Measurements from ENCODE around the gene UBL4B. TPM values are rescaled to one million over a fixed set of nuclear protein-coding genes. Genes with fewer than 3 reads are reported as not detected.
"Not testable (repeated sequence)": the region's sequence is repeated elsewhere in the genome, so short reads cannot be mapped to it uniquely, and the experiment has no call there.

UBL4B gene
- total RNA-seq, 4 donors from 2014 or later = 0.27 to 0.67 TPM; not detected in 2

DNA sequence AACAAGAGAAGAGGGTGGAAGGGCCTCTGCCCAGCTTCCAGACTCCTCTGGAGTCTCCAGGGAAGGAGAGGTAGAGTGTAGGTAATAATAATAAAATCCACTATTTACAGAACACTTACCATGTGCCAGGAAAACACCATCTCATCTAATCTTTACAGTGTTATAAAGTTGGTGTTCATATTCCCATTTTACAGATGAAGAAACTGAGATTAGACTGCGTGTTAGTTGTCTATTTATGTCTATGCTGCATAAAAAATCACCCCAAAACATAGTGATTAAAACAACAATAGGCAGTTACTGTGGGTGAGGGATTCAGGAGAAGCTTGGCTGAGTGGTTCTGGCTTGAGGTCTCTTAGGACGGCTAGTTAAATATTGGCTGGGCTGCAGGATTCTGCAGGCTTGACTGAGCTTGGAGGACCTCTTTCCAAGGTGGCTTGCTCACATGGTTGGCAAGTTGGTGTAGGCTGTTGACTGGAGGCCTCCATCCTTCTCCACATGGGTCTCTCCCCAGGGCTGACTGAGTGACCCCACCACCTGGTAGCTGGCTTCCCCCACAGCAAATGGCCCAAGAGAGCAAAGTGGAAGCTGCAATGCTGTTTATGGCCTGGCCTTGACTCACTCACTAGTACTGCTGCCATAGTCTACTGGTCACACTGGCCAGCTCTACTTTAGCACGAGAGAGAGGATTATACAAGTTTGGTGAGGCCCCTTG is 35.3 kb upstream of the UBL4B start:
- no peaks in the 10 kb centered on the region for H3K9me3 ChIP-seq
- WGBS, 2 donors (ENCODE audit: low coverage in 1 of 2) = 85 to 94% methylated on average over 2 of the region's 3 CpGs
- peaks cover 44% of the 10 kb centered on the region for H3K27me3 ChIP-seq
- no peak for ATAC-seq
- H3K36me3 ChIP-seq = no peaks in the 10 kb centered on the region
- TF ChIP-seq POLR2AphosphoS5 (IDR thresholded peaks at IDR 0.05) = no peak
- no peaks in the 10 kb centered on the region for H3K4me1 ChIP-seq
- H3K4me3 ChIP-seq = no peak overlapping the region
- no peak overlapping the region for H3K27ac ChIP-seq

DNA sequence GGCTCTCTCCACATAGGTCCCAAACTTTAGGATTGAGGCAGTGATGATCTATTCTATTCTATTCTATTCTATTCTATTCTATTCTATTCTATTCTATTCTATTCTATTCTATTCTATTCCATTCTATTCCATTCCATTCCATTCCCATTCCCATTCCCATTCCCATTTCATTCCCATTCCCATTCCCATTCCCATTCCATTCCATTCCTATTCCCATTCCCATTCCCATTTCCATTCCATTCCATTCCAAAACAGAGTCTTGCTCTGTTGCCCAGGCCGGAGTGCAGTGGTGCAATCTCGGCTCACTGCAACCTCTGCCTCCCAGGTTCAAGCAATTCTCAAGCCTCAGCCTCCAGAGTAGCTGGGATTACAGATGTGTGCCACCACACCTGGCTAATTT is 32.2 kb upstream of the UBL4B start:
- H3K36me3 ChIP-seq, H3K27ac ChIP-seq, H3K9me3 ChIP-seq, H3K4me3 ChIP-seq, ATAC-seq: not testable (repeated sequence)
- peaks cover 43% of the 10 kb centered on the region for H3K27me3 ChIP-seq
- H3K4me1 ChIP-seq = peaks cover 0 to 23% (median 6%) of the 10 kb centered on the region in 3 donors
- 100% methylated on average over 2 of the region's 2 CpGs; no CpG with 5 or more reads in 1 of the 2 donors for WGBS, 2 donors (ENCODE audit: low coverage in 1 of 2)

DNA sequence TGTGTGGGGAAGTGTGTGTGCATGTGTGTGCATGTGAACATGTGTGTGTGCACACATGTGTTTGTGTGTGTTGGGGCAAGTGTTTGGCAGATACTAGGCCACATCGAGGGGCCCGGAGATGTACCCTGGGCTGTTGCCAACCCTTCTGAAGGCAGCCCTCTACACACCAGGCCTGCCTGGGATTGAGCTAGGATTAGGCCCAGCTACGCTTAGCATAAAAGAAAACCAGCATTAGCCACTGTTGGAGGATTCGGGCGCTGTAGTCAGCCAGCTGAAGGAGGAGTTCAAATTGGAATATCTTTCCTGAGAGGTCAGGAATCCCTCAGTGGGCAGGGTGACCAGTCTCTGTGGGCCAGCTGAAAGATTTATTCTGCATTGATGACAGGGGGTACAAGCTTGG is 31.2 kb upstream of the UBL4B start:
- H3K27me3 ChIP-seq = peaks cover 32% of the 10 kb centered on the region
- WGBS, 2 donors (ENCODE audit: low coverage in 1 of 2) = 90% methylated on average over 4 of the region's 5 CpGs; no CpG with 5 or more reads in 1 of the 2 donors

DNA sequence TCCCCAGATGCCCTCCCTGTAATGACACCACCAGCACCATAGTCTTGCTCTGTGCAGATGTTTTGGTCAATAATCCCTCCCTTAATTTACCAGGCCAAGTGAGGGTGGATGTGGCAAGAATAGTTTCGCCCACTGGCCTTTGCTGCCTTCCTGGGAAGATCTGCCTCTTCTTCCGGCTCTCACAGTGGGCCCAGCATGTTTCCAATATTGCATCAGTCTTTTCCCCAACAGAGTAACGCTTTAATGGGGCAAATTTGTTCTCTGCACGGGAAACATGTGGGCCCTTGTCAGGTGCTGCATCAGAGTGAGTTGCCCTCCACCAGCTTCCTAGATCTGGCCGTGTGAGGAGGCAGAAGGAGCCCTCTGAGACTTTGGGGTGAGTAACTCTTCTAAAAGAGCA is 29.8 kb upstream of the UBL4B start:
- H3K9me3 ChIP-seq = no peaks in the 10 kb centered on the region
- H3K27me3 ChIP-seq = peaks cover 26% of the 10 kb centered on the region
- H3K4me3 ChIP-seq = no peak overlapping the region
- no peaks in the 10 kb centered on the region for H3K36me3 ChIP-seq
- no peak for TF ChIP-seq POLR2AphosphoS5 (IDR thresholded peaks at IDR 0.05)
- TF ChIP-seq POLR2A (IDR thresholded peaks at IDR 0.05) = no peak
- TF ChIP-seq, protein P1, sequence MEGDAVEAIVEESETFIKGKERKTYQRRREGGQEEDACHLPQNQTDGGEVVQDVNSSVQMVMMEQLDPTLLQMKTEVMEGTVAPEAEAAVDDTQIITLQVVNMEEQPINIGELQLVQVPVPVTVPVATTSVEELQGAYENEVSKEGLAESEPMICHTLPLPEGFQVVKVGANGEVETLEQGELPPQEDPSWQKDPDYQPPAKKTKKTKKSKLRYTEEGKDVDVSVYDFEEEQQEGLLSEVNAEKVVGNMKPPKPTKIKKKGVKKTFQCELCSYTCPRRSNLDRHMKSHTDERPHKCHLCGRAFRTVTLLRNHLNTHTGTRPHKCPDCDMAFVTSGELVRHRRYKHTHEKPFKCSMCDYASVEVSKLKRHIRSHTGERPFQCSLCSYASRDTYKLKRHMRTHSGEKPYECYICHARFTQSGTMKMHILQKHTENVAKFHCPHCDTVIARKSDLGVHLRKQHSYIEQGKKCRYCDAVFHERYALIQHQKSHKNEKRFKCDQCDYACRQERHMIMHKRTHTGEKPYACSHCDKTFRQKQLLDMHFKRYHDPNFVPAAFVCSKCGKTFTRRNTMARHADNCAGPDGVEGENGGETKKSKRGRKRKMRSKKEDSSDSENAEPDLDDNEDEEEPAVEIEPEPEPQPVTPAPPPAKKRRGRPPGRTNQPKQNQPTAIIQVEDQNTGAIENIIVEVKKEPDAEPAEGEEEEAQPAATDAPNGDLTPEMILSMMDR (IDR thresholded peaks at IDR 0.05) = no peak
- no peak for TF ChIP-seq EP300 (IDR thresholded peaks at IDR 0.05)
- peaks cover 0 to 26% (median 6%) of the 10 kb centered on the region in 3 donors for H3K4me1 ChIP-seq
- no peak overlapping the region for H3K27ac ChIP-seq
- no peak for ATAC-seq
- WGBS, 2 donors (ENCODE audit: low coverage in 1 of 2) = 86% methylated on average over 2 of the region's 5 CpGs; no CpG with 5 or more reads in 1 of the 2 donors

More for the DNA sequence above, 31.2 kb upstream of the UBL4B start:
- ATAC-seq = no peak
- no peaks in the 10 kb centered on the region for H3K9me3 ChIP-seq
- H3K27ac ChIP-seq = no peak overlapping the region
- peaks cover 0 to 26% (median 6%) of the 10 kb centered on the region in 3 donors for H3K4me1 ChIP-seq
- H3K4me3 ChIP-seq = no peak overlapping the region
- H3K36me3 ChIP-seq = no peaks in the 10 kb centered on the region
- TF ChIP-seq EP300 (IDR thresholded peaks at IDR 0.05) (no peak), POLR2A (IDR thresholded peaks at IDR 0.05) (no peak), POLR2AphosphoS5 (IDR thresholded peaks at IDR 0.05) (no peak)
- TF ChIP-seq, protein P1 (IDR thresholded peaks at IDR 0.05) = no peak

DNA sequence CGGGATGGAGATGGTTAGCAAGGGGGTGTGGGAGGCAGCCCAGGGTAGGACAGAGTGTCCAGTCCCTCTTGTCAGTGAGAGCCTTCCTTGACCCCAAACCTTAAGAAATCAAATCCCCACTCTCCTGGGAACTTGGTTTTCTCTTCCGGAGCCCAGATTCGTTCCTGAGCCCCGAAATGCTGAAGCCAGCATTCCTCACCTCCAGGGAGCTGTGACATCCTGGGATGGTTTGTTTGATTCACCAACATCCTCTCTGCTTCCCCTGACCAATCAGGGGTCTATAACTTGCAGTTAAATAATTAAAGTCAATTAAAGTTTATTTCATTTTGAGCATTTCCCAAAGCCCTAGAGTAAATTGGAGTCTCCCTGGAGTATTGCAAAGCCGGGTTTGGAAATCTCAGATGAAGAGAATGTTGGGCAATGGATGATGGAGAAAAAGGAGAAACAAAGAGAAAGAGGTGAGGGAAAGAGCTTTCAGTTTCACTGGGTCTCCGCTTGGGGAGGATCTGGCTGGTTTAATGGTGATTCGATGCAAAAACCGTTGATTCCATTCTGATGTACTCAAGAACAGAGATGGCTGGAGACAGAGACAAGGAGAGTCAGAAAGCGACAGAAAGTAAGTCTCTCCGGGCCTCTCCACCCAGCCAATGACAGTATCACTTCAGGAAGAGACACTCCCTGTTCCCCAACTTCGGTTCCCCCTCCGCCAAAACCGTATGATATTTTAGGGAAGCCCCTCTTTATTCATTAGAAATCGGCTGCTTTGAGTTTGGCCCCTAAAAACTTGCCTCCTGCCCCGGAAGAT is 29.0 kb upstream of the UBL4B start:
- Histone ChIP-seq H3K4me3 (peak overlapping the region; percentile 57 to 74), H3K36me3 (no peaks in the 10 kb centered on the region), H3K27me3 (peaks cover 26% of the 10 kb centered on the region), H3K9me3 (no peaks in the 10 kb centered on the region), H3K27ac (peak overlapping the region in 3 of 4 donors; percentile 77 to 87 (median 84)), H3K4me1 (peaks cover 0 to 26% (median 6%) of the 10 kb centered on the region in 3 donors)
- ATAC-seq = no peak
- TF ChIP-seq, protein P1 (IDR thresholded peaks at IDR 0.05) = no peak
- TF ChIP-seq POLR2A (IDR thresholded peaks at IDR 0.05) (no peak), EP300 (IDR thresholded peaks at IDR 0.05) (no peak), POLR2AphosphoS5 (IDR thresholded peaks at IDR 0.05) (no peak)
- WGBS, 2 donors (ENCODE audit: low coverage in 1 of 2) = 26 to 30% methylated on average over 12 to 13 of the region's 15 CpGs

Data from gastroesophageal sphincter (tissue), 4 donors.